GM18520 (cell line): ENCODE measurements around the gene TANC1.
A peak's percentile ranks its signal among the peaks of the same experiment; 100 is the strongest.
"Not testable (repeated sequence)": the region's sequence is repeated elsewhere in the genome, so short reads cannot be mapped to it uniquely, and the experiment has no call there.

Experiments used
- ATAC-seq: cut with Tn5 transposase; IDR thresholded peaks from one replicate; pipeline ENCODE4 v1.9.1; 2021; ENCODE audit not compliant: unreplicated experiment

Gene TANC1

DNA sequence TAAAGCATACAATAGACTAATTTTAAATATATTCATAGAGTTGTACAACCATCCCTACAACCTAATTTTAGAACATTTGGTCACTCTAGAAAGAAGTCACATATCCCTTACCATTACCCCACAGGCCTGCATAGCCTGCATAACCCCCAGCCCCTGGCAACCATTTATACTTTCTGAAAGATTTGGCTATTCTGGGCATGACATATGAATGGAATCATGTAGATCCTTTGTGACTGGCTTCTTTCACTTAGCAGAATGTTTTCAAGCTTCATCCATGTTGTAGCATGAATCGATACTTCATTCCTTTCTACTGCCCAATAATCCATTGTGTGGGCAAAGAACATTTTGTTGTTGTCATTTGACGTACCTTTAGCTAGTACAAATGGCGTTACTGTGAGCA lies 166.5 kb downstream of the TANC1 start:
- ATAC-seq, result no peak

DNA sequence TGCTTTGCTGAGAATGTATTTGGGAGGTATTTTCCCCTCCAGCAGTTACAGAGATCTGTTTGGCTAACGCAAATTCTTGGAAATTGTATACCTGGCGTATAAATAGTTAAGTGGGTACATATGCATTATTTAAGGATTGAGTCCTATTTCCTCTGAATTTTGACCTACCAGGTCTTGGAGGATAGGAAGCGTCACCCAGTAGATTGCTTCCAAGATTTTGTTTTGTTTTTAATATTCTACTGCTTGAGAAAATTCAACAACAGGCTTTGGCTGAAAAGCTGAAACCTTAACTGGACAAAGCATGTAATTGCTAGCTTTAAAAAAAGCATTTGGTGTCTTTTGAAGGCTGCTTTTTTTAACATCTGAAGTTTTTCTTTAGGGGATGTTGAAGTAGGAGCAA lies 168.0 kb downstream of the TANC1 start:
- no peak for ATAC-seq

GRCh38 chr2:159137511-159138241 lies 169.2 kb downstream of the TANC1 start:
- no peak for ATAC-seq

- no peak for ATAC-seq
These were observed 170.3 kb downstream of the TANC1 start for GRCh38 chr2:159138642-159139182.

DNA sequence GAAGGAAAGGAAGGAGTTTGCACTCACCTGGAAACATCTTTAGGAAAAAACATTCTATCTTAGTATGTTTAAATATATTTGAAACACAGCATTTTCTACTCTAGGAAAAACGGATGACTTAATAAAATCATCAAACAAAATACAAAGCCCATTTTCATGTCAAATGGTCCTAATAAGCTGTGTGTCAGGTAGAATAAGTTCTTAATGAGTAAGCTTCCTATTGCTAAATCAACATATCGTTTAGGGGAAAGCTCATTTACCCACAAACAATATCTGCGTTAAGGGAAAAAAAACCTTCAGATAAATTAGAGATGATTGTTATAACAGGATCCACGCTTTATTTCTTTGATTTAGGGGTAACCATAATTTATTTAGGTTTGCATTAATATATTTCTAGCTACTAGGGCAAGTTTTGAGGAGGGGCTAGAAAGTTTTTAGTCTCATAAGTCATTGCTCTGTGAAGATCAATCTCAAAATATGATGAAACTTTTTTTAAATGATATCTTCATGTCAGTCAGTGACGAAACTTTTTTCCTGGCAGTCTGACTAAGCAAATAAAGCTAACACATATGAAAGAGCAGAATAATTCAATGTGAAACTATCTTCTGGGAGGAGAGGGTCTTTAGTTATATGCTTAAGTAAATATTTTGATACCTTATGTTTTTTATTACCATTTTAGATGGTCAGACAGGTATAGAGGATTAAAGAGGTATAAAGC lies 170.9 kb downstream of the TANC1 start:
- no peak for ATAC-seq

DNA sequence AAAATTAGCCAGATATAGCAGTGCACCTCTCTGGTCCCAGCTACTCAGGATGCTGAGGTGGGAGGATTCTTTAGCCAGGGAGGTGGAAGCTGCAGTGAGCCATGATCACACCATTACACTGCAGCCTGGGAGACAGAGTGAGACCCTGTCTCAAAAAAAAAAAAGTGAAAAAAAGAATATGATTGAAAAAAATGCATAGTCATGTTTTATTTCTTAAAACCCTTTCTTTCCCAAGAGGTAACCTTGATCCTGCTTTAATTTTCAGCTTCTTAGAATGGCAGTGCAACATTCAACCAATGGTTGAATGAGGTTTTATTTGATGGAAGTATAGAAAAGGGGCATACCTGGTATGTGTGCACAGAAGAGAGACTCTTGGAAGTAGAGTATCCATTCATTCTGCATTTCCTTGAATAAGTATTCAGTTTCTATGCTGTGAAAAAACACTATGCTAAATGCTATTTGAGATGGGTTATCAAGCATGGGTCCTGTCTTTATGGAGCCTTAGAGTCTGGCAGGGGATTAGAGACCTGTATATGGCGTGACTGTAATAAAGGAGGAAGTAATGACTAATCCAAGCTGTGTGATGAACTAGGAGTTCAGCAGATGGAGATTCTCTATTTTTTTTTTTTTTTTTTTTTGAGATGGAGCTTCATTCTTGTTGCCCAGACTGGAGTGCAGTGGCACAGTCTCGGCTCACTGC lies 171.8 kb downstream of the TANC1 start:
- no peak for ATAC-seq

- not testable (repeated sequence) for ATAC-seq
These were observed 172.4 kb downstream of the TANC1 start for GRCh38 chr2:159140821-159141220.

- peak; percentile 80 for ATAC-seq
These were observed 176.6 kb downstream of the TANC1 start for GRCh38 chr2:159144776-159145614.

- no peak for ATAC-seq
These were observed 177.4 kb downstream of the TANC1 start for GRCh38 chr2:159145745-159146354.

GRCh38 chr2:159146996-159147666 lies 178.7 kb downstream of the TANC1 start:
- no peak for ATAC-seq

DNA sequence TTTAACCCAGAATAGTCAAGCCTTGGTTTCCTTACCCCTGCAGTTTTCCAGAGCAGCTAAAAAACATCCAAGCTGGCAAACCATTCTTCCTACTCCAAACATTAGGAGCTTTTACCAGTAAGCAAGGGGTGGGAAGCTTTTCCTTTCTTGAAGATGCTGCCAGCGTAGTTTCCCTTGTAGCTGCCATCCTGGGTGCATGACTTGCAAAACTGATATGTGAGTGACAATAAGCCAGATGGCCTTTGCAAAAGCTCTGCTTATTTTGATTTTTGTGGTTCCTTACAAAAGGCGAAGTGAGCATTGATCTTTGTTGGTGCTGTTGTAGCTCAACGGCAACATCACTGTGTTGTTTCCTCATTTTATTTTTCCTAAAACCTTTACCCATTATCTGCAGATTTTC lies 179.2 kb downstream of the TANC1 start:
- no peak for ATAC-seq

GRCh38 chr2:159148901-159149300 lies 180.5 kb downstream of the TANC1 start:
- no peak for ATAC-seq

DNA sequence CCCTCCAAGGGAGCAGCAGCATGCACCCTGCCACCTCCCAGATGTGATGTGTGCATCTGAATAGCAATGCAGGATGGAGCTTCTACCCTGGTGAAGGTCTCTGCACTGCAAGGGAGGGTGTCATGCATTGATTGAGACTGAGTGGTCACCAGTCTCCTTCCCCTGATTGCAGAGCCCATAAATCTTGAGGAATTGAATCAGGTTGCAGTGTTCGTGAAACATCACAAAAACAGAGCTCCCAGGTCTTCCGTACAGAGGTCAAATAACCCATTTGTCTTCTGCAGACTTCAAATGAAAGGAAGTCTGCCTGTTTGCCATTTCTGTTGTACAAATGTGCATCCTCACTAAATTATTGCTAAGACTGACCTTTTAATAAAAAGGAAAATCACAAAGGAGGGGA lies 181.3 kb downstream of the TANC1 start:
- ATAC-seq, result no peak

- no peak for ATAC-seq
These were observed 181.9 kb downstream of the TANC1 start for GRCh38 chr2:159150280-159150746.

DNA sequence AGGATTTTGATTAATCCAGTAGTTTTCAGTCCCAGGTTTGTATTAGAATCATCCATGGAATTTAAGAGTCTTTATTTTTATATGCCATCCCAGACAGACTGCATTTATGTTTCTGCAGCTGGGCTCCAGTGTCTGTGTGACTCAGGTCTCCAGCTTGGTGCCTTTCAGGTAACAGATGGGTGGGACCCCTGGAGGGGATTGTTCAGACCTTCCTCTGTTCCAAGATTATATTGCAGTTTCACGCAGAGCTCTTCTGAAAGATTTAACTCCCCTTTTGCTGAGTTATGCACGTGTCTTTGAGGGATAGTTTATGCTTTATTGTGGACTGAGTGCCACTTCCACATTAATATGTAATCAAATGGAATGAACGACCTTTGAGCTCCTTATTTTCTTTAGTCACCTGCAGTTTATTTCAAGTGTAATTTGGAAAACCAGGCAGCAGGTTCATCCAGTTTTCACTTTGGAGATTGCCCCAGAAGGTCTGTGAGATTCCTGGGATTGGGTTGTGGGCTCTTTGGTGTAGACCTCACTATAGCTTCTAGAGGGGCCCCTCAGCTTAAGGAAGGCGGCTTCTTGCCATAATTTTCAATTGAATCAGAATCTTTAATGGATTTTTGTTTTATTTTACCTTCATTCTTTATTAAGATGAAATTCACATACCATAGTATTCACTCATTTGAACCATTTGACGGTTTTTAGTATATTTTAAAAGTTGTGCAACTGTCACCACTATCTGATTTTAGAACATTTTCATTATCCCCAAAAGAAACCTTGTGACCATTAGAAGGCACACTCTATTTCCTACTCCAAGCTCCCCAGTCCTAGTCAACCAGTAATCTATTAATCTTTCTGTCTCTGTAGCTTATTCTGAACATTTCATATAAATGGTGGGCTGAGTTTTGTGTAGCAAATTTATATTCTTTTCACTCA lies 183.0 kb downstream of the TANC1 start:
- ATAC-seq, result no peak

DNA sequence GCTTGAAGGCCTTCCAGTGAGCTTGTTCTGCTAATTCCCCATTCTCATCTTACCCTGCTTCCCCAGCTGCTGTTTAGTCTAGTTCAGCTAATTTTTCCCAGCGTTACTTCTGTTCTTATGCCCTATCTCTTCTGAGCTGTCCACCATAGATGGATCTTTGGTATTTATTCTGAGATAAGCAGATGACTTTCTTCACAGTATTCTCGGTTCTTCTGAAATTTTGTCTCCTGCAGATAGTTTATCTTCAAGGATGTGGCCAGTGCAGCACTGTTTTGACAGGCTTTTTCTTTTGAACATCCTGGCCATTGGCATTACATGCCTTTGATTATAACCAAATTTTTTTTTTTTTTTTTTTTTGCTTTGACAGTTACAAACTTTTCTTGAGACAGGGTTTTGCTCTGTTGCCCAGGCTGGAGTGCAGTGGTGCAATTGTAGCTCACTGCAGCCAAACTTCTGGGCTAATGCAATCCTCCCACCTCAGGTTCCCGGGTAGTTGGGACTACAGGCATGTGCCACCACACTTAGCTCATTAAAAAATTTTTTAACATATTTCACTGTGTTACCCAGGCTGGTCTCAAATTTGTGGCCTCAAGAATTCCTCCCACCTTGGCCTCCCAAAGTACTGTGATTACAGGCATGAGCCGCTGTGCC lies 183.8 kb downstream of the TANC1 start:
- no peak for ATAC-seq

DNA sequence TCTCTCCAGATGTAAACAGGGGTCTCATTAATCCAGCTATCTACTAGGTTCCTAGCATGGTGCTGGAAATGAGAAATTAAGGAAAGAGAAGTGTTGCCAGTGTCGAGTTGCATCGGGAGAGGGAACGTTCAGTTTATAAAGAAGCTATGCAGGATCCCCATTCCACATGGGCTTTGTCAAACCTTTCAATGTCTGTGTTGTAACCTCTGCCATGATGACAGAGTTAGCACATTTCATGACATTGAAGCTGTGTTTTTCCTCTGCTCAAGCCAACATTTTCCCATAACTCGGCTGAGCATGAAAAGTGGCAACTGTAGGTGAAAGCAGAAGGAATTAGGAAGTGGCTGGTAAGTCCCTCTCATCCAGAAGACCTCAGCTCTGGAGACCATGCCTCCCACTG lies 184.6 kb downstream of the TANC1 start:
- ATAC-seq, result no peak

DNA sequence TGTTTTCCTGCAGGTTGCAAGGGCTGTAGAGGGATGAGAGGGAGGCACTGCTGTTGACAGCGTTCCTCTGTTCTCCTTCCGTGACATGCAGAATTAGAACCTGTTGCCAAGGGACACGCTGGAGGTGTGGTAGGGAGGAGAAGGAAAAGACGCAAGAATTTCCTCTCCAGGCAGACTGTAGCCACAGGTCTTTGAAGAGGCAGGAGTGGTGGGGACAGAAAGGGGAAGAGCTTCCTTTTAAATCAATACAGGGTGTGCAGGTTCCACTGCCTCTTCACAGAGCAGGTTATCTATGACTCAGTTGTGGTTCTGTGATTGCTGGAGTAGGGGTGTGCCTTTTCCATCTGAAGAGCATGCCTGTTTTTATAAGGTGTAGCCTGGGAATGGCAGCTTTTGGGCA lies 185.0 kb downstream of the TANC1 start:
- no peak for ATAC-seq
